Measurements from ENCODE around the gene CCDC13. TPM values are rescaled to one million over a fixed set of nuclear protein-coding genes. Genes with fewer than 3 reads are reported as not detected.

The CCDC13 gene
- total and polyA plus RNA-seq, 7 donors, result 0.30 to 1.2 (median 0.64) TPM

DNA sequence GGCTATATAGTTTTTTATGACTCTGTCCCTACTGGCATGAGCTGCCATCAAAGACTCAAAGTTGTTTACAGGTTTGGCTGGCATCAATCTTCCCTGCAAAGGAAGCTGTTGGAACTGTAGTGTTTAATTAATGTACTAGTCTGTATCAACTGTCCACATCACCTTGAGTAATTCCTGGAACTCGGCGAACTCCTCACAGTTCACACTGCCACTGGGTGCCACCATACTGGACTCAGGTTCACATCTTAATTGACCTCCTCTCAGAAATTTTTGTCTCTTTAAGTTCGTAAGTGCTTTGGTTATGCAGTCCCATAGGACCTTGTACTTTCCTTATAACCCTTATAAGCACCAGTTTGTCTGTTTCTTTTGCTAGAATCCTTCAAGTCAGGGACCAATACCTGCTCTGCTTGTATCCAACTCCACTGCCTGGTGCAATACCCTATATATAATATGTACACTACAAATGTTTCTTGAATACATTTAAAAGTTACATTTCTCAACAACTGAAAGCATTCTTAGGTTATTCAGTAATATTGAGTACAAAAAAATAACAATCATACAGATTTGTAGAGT is 28.1 kb upstream of the CCDC13 start:
- ATAC-seq (no peak), DNase-seq (no peak)
- H3K27me3 ChIP-seq (ENCODE audit: insufficient read depth in 3 of 3, low read length in 2 of 3), result no peaks in the 10 kb centered on the region
- intact Hi-C loops (cut with DNase I), result no loop called here
- 73 to 87% (median 84%) methylated on average over 3 of the region's 3 CpGs for WGBS, 3 donors
- TF ChIP-seq, protein P1, sequence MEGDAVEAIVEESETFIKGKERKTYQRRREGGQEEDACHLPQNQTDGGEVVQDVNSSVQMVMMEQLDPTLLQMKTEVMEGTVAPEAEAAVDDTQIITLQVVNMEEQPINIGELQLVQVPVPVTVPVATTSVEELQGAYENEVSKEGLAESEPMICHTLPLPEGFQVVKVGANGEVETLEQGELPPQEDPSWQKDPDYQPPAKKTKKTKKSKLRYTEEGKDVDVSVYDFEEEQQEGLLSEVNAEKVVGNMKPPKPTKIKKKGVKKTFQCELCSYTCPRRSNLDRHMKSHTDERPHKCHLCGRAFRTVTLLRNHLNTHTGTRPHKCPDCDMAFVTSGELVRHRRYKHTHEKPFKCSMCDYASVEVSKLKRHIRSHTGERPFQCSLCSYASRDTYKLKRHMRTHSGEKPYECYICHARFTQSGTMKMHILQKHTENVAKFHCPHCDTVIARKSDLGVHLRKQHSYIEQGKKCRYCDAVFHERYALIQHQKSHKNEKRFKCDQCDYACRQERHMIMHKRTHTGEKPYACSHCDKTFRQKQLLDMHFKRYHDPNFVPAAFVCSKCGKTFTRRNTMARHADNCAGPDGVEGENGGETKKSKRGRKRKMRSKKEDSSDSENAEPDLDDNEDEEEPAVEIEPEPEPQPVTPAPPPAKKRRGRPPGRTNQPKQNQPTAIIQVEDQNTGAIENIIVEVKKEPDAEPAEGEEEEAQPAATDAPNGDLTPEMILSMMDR (IDR thresholded peaks at IDR 0.05), result no peak
- peaks cover 34% of the 10 kb centered on the region for H3K4me1 ChIP-seq
- no peaks in the 10 kb centered on the region for H3K9me3 ChIP-seq
- H3K36me3 ChIP-seq (ENCODE audit: insufficient read depth in 1 of 2, low read depth in 1 of 2), result no peaks in the 10 kb centered on the region
- no peak overlapping the region for H3K27ac ChIP-seq
- no peak overlapping the region for H3K4me3 ChIP-seq

DNA sequence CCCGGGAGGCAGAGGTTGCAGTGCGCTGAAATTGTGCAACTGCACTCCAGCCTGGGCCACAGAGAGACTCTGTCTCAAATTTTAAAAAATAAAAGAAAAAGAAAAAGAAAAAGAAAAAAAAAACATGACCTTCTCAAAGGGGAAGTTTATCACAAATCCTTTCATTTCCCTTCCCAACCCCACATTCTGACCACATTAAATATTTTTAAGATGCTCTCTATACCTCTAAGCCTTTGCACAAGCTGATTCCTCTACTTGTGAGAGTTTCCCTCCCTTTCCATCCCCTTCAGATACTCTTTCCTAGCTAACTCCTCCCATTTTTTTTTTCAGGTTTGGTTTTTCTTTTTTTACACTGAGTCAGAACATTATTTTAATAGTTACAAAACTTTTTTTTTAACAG is 27.2 kb upstream of the CCDC13 start:
- Histone ChIP-seq H3K27me3 (ENCODE audit: insufficient read depth in 3 of 3, low read length in 2 of 3) (no peaks in the 10 kb centered on the region), H3K4me1 (peaks cover 40% of the 10 kb centered on the region), H3K9me3 (no peaks in the 10 kb centered on the region), H3K27ac (no peak overlapping the region), H3K4me3 (no peak overlapping the region), H3K36me3 (ENCODE audit: insufficient read depth in 1 of 2, low read depth in 1 of 2) (no peaks in the 10 kb centered on the region)
- intact Hi-C loops (cut with DNase I), result no loop called here
- ATAC-seq (no peak), DNase-seq (no peak)
- WGBS, 3 donors, result 93 to 100% (median 97%) methylated on average over 2 of the region's 2 CpGs
- TF ChIP-seq, protein P1 (IDR thresholded peaks at IDR 0.05), result no peak

DNA sequence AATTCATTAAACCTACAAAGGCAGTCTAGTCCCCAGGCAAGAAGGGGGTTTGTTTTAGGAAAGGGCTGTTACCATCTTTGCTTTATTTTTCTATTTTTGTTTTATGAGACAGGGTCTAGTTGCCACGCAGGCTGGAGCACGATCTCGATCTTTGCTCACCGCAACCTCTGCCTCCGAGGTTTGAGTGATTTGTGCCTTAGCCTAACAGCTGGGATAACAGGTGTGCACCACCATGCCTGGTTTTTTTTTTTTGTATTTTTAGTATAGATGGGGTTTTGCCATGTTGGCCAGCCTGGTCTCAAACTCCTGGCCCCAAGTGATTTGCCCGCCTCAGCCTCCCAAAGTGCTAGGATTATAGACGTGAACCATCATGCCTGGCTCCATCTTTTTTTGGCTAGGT is 26.3 kb upstream of the CCDC13 start:
- Histone ChIP-seq H3K27ac (no peak overlapping the region), H3K4me3 (no peak overlapping the region), H3K9me3 (no peaks in the 10 kb centered on the region), H3K27me3 (ENCODE audit: insufficient read depth in 3 of 3, low read length in 2 of 3) (no peaks in the 10 kb centered on the region), H3K4me1 (peaks cover 40% of the 10 kb centered on the region), H3K36me3 (ENCODE audit: insufficient read depth in 1 of 2, low read depth in 1 of 2) (no peaks in the 10 kb centered on the region)
- intact Hi-C loops (cut with DNase I), result no loop called here
- no peak for DNase-seq
- no peak for ATAC-seq
- WGBS, 3 donors, result 35 to 56% (median 38%) methylated on average over 7 of the region's 7 CpGs
- TF ChIP-seq, protein P1 (IDR thresholded peaks at IDR 0.05), result no peak

DNA sequence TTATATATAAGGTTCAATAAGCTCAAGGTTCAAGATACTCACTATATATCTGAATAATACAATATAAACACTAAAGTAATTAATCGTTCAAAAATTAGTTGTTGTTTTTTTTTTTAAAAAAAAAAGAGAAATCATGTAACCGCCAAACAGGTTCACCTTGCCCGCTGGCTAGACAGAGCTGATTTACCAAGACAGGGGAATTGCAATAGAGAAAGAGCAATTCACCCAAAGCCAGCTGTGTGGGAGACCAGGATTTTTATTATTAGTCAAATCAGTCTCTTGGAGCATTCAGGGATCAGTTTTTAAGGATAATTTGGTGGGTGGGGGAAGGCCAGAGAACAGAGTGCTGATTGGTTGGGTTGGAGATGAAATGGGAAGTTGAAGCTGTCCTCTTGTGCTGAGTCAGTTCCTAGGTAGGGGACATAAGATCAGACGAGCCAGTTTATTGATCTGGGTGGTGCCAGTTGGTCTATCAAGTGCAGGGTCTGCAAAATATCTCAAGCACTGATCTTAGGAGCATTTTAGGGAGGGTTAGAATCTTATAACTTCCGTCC is 23.4 kb upstream of the CCDC13 start:
- no peak for ATAC-seq
- 90 to 93% (median 92%) methylated on average over 4 of the region's 5 CpGs for WGBS, 3 donors

More for the DNA sequence above, 23.4 kb upstream of the CCDC13 start:
- intact Hi-C loops (cut with DNase I), result no loop called here
- no peaks in the 10 kb centered on the region for H3K9me3 ChIP-seq
- TF ChIP-seq, protein P1 (IDR thresholded peaks at IDR 0.05), result no peak
- peaks cover 3 to 26% of the 10 kb centered on the region in 2 donors for H3K36me3 ChIP-seq (ENCODE audit: insufficient read depth in 1 of 2, low read depth in 1 of 2)
- H3K4me1 ChIP-seq, result peaks cover 25% of the 10 kb centered on the region
- H3K4me3 ChIP-seq, result no peak overlapping the region
- no peaks in the 10 kb centered on the region for H3K27me3 ChIP-seq (ENCODE audit: insufficient read depth in 3 of 3, low read length in 2 of 3)
- DNase-seq, result no peak
- no peak overlapping the region for H3K27ac ChIP-seq

All from psoas muscle (tissue), 8 donors.